GM21360 (cell line): ENCODE data around the gene DIP2A.
"Not testable (repeated sequence)": the region's sequence is repeated elsewhere in the genome, so short reads cannot be mapped to it uniquely, and the experiment has no call there.

Experiments used
- ATAC-seq: cut with Tn5 transposase; IDR thresholded peaks from one replicate; pipeline ENCODE4 v1.9.1; 2021; ENCODE audit warnings: mild to moderate bottlenecking, moderate library complexity; ENCODE audit not compliant: unreplicated experiment

DIP2A gene

GRCh38 chr21:46424621-46425020, 34.1 kb upstream of the DIP2A start:
- no peak for ATAC-seq

GRCh38 chr21:46425041-46425440, 33.6 kb upstream of the DIP2A start:
- no peak for ATAC-seq

- no peak for ATAC-seq
These were observed 33.1 kb upstream of the DIP2A start for GRCh38 chr21:46425571-46425970.

GRCh38 chr21:46426313-46427046, 32.2 kb upstream of the DIP2A start:
- no peak for ATAC-seq

GRCh38 chr21:46427516-46427915, 31.2 kb upstream of the DIP2A start:
- no peak for ATAC-seq

GRCh38 chr21:46428286-46428685, 30.4 kb upstream of the DIP2A start:
- no peak for ATAC-seq

GRCh38 chr21:46428987-46429710, 29.5 kb upstream of the DIP2A start:
- ATAC-seq: no peak

GRCh38 chr21:46429754-46430681, 28.7 kb upstream of the DIP2A start:
- no peak for ATAC-seq

GRCh38 chr21:46431448-46431847, 27.2 kb upstream of the DIP2A start:
- no peak for ATAC-seq

- no peak for ATAC-seq
These were observed 26.7 kb upstream of the DIP2A start for GRCh38 chr21:46431884-46432488.

- ATAC-seq: not testable (repeated sequence)
These were observed 25.6 kb upstream of the DIP2A start for GRCh38 chr21:46433116-46433515.

GRCh38 chr21:46434322-46434958, 24.3 kb upstream of the DIP2A start:
- no peak for ATAC-seq

GRCh38 chr21:46435786-46436227, 22.9 kb upstream of the DIP2A start:
- ATAC-seq: no peak

GRCh38 chr21:46436621-46437020, 22.1 kb upstream of the DIP2A start:
- no peak for ATAC-seq

- ATAC-seq: no peak
These were observed 21.6 kb upstream of the DIP2A start for GRCh38 chr21:46437096-46437498.

- ATAC-seq: no peak
These were observed 21.2 kb upstream of the DIP2A start for GRCh38 chr21:46437511-46437910.

- no peak for ATAC-seq
These were observed 20.4 kb upstream of the DIP2A start for GRCh38 chr21:46438241-46438640.

GRCh38 chr21:46439906-46440305, 18.8 kb upstream of the DIP2A start:
- ATAC-seq: no peak

- no peak for ATAC-seq
These were observed 17.4 kb upstream of the DIP2A start for GRCh38 chr21:46441331-46441730.

GRCh38 chr21:46441961-46442498, 16.7 kb upstream of the DIP2A start:
- ATAC-seq: no peak
